Liver (tissue), 3 donors: ENCODE results near the gene MYRF.

Experiments used
- EGR1 ChIP-seq, 2 donors: IDR thresholded peaks; 2 replicates each; pipeline ENCODE4 v1.6.1; 2016 to 2018; ENCODE audit warnings: antibody characterized with exemption in 2 of 2, low read depth in 2 of 2
- GABPA ChIP-seq, 2 donors: IDR thresholded peaks in 1 of 2; conservative IDR thresholded peaks in 1 of 2; 2 replicates each; pipeline ENCODE4 v1.6.1; 2016; ENCODE audit warnings: antibody characterized with exemption in 2 of 2, mild to moderate bottlenecking in 1 of 2, moderate library complexity in 1 of 2
- RAD21 ChIP-seq, 2 donors: IDR thresholded peaks; 2 replicates each; pipeline ENCODE4 v1.6.1; 2016; ENCODE audit warnings: antibody characterized with exemption in 2 of 2, mild to moderate bottlenecking in 2 of 2
- TF ChIP-seq, protein P1 (sequence below): fragments of 150-350 bp; IDR thresholded peaks from 2 replicates; pipeline ENCODE4 v1.5.1; 2017; ENCODE audit warnings: improper control_type of control experiment, low read depth, low read length; ENCODE audit not compliant: missing input control
- donor health status: healthy.
- donor health status: healthy.

DNA sequence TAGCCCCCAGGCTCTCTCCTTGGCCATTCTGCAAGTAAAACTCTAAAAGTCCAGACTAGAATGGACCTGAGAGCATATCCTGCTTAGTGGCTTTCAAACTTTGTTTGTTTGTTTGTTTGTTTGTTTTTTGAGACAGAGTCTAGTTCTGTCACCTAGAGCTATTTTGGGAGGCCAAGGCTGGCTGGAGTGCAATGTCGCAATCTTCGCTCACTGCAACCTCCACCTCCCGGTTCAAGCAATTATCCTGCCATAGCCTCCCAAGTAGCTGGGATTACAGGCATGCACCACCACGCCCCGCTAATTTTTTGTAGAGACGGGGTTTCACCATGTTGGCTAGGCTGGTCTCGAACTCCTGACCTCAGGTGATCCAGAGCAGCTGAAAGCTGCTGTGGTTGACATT is 43.3 kb upstream of the MYRF start:
- TF ChIP-seq EGR1 (IDR thresholded peaks at IDR 0.05; ENCODE audit: low read depth in 2 of 2) (no peak), RAD21 (IDR thresholded peaks at IDR 0.05) (no peak), GABPA (IDR thresholded peaks at IDR 0.05 in 1 of 2, conservative IDR thresholded peaks at IDR 0.05 in 1 of 2) (no peak)
- TF ChIP-seq, protein P1, sequence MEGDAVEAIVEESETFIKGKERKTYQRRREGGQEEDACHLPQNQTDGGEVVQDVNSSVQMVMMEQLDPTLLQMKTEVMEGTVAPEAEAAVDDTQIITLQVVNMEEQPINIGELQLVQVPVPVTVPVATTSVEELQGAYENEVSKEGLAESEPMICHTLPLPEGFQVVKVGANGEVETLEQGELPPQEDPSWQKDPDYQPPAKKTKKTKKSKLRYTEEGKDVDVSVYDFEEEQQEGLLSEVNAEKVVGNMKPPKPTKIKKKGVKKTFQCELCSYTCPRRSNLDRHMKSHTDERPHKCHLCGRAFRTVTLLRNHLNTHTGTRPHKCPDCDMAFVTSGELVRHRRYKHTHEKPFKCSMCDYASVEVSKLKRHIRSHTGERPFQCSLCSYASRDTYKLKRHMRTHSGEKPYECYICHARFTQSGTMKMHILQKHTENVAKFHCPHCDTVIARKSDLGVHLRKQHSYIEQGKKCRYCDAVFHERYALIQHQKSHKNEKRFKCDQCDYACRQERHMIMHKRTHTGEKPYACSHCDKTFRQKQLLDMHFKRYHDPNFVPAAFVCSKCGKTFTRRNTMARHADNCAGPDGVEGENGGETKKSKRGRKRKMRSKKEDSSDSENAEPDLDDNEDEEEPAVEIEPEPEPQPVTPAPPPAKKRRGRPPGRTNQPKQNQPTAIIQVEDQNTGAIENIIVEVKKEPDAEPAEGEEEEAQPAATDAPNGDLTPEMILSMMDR, result no peak
